ENCODE data around the gene ERG. TPM values are rescaled to one million over a fixed set of nuclear protein-coding genes. Genes with fewer than 3 reads are reported as not detected.
A peak's percentile ranks its signal among the peaks of the same experiment; 100 is the strongest.

The ERG gene
- total and polyA plus RNA-seq, 12 donors: 4.0 to 16.3 (median 11.2) TPM

DNA sequence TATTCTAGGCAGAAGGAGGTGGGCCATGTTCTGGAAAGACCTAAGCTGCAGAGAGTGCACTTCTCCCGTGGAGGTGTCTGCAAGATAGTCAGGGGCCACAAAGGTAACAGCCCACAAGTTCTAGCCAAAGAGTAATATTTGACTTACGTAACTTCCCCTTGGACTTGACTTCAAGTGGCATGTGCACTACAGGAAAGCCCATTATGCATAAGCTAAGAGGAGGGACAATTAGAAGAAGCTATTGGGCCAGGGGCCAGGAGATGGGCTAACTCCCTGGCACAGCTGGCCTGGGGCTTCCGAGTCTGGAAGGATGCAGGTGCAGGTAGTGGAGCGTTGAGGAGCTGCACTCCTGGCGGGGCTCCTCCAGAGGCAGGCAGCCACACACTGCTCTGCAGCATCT is 58.3 kb downstream of the ERG start:
- H3K36me3 ChIP-seq (replicated peaks in 1 of 2): no peaks in the 10 kb centered on the region
- H3K4me3 ChIP-seq: no peak overlapping the region
- H3K4me1 ChIP-seq (replicated peaks in 1 of 2): peaks cover 0 to 6% of the 10 kb centered on the region in 2 donors
- H3K27ac ChIP-seq: no peak overlapping the region
- DNase-seq: no peak
- H3K27me3 ChIP-seq: no peaks in the 10 kb centered on the region
- intact Hi-C loops (cut with DNase I): no loop called here
- no peaks in the 10 kb centered on the region for H3K9me3 ChIP-seq (replicated peaks in 1 of 3)
- TF ChIP-seq, protein P1, sequence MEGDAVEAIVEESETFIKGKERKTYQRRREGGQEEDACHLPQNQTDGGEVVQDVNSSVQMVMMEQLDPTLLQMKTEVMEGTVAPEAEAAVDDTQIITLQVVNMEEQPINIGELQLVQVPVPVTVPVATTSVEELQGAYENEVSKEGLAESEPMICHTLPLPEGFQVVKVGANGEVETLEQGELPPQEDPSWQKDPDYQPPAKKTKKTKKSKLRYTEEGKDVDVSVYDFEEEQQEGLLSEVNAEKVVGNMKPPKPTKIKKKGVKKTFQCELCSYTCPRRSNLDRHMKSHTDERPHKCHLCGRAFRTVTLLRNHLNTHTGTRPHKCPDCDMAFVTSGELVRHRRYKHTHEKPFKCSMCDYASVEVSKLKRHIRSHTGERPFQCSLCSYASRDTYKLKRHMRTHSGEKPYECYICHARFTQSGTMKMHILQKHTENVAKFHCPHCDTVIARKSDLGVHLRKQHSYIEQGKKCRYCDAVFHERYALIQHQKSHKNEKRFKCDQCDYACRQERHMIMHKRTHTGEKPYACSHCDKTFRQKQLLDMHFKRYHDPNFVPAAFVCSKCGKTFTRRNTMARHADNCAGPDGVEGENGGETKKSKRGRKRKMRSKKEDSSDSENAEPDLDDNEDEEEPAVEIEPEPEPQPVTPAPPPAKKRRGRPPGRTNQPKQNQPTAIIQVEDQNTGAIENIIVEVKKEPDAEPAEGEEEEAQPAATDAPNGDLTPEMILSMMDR (IDR thresholded peaks at IDR 0.05): no peak
- TF ChIP-seq POLR2A (IDR thresholded peaks at IDR 0.05): no peak
- 59 to 82% (median 68%) methylated on average over 3 to 5 of the region's 5 CpGs for WGBS, 4 donors

DNA sequence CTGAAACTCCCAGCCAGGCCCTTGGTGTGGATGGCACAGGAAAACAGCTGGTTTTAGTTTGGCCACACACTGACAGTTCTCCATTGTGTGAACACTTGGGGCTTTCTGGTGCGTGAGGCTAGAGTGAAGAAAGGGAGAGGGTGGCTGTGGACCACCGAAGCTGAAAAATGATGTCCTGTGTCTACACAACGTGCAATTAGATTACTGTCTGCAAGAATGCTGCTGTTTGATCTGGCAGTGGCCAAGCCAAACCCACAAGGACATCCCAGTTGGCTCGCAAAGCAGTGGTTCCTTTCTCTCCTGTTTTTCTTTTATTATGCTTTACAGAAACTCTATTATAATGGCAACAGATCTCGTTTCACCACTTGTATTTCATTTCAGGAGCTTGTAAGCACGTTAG is 58.9 kb downstream of the ERG start:
- DNase-seq: no peak
- no peak overlapping the region for H3K4me3 ChIP-seq

GRCh38 chr21:38438462-38438893 is 59.8 kb downstream of the ERG start:
- DNase-seq: peak in 6 of 7 donors; percentile 52 to 79 (median 68)
- peak overlapping the region in 1 of 5 donors; percentile 36 for H3K27ac ChIP-seq
- 56 to 65% (median 58%) methylated on average over 5 to 11 of the region's 11 CpGs for WGBS, 4 donors

More for the DNA sequence above, 58.9 kb downstream of the ERG start:
- Histone ChIP-seq H3K27ac (peak overlapping the region in 1 of 5 donors; percentile 36), H3K27me3 (no peaks in the 10 kb centered on the region), H3K36me3 (replicated peaks in 1 of 2) (no peaks in the 10 kb centered on the region), H3K9me3 (replicated peaks in 1 of 3) (no peaks in the 10 kb centered on the region), H3K4me1 (replicated peaks in 1 of 2) (peaks cover 0 to 6% of the 10 kb centered on the region in 2 donors)
- WGBS, 4 donors: 39 to 47% (median 47%) methylated on average over 6 of the region's 6 CpGs
- intact Hi-C loops (cut with DNase I): no loop called here
- no peak for TF ChIP-seq POLR2A (IDR thresholded peaks at IDR 0.05)
- TF ChIP-seq, protein P1 (IDR thresholded peaks at IDR 0.05): no peak

DNA sequence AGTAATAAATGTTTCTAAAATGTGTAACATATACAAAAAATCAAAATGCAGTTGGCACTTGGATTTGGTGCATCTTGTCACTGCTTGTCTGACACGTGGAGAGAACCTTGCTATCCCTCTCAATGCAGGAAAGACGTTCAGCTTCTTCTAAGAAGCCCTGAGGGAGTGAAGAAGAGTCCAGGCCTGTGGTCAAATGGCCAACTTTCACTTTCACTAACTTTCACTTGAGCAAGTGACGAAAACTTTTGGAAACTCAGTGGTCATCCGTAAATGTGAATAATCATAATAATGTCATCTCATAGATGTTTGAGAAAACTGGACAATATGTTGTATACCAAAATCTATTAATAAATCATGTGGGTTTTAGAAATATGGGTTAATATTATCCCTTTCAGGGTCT is 61.9 kb downstream of the ERG start:
- Histone ChIP-seq H3K27ac (no peak overlapping the region), H3K9me3 (replicated peaks in 1 of 3) (no peaks in the 10 kb centered on the region), H3K4me3 (no peak overlapping the region), H3K36me3 (replicated peaks in 1 of 2) (no peaks in the 10 kb centered on the region), H3K27me3 (no peaks in the 10 kb centered on the region), H3K4me1 (replicated peaks in 1 of 2) (peaks cover 0 to 6% of the 10 kb centered on the region in 2 donors)
- TF ChIP-seq, protein P1 (IDR thresholded peaks at IDR 0.05): no peak
- no peak for TF ChIP-seq POLR2A (IDR thresholded peaks at IDR 0.05)
- 69 to 77% (median 73%) methylated on average over 4 of the region's 4 CpGs for WGBS, 4 donors
- intact Hi-C loops (cut with DNase I): no loop called here
- no peak for DNase-seq

More at GRCh38 chr21:38438462-38438893, 59.8 kb downstream of the ERG start:
- H3K9me3 ChIP-seq (replicated peaks in 1 of 3): no peaks in the 10 kb centered on the region
- H3K4me1 ChIP-seq (replicated peaks in 1 of 2): peaks cover 0 to 6% of the 10 kb centered on the region in 2 donors
- no peak for TF ChIP-seq POLR2A (IDR thresholded peaks at IDR 0.05)
- TF ChIP-seq, protein P1 (IDR thresholded peaks at IDR 0.05): no peak
- H3K36me3 ChIP-seq (replicated peaks in 1 of 2): no peaks in the 10 kb centered on the region
- no peak overlapping the region for H3K4me3 ChIP-seq
- H3K27me3 ChIP-seq: no peaks in the 10 kb centered on the region
- intact Hi-C loops (cut with DNase I): no loop called here

Data from adrenal gland (tissue), 12 donors.